HG02970 (cell line): ENCODE results near the gene FAM111A.

ENCODE experiments used
- ATAC-seq: cut with Tn5 transposase; IDR thresholded peaks from one replicate; pipeline ENCODE4 v1.9.1; 2021; ENCODE audit warnings: mild to moderate bottlenecking, moderate library complexity, moderate number of reproducible peaks; ENCODE audit not compliant: unreplicated experiment, low FRiP score

The FAM111A gene

GRCh38 chr11:59141673-59142460, 789 bp upstream of the FAM111A start:
- no peak for ATAC-seq

GRCh38 chr11:59144096-59144495, 1.4 kb downstream of the FAM111A start:
- ATAC-seq = no peak

- ATAC-seq = peak; percentile 53
These were observed 2.1 kb downstream of the FAM111A start for GRCh38 chr11:59144579-59145345.

- no peak for ATAC-seq
These were observed 2.9 kb downstream of the FAM111A start for GRCh38 chr11:59145534-59145933.

GRCh38 chr11:59151761-59152160, 9.1 kb downstream of the FAM111A start:
- no peak for ATAC-seq

GRCh38 chr11:59152312-59152951, 9.8 kb downstream of the FAM111A start:
- peak; percentile 57 for ATAC-seq

GRCh38 chr11:59154610-59155009, 12.0 kb downstream of the FAM111A start:
- ATAC-seq = no peak

GRCh38 chr11:59157433-59157832, 14.8 kb downstream of the FAM111A start:
- no peak for ATAC-seq

GRCh38 chr11:59158206-59159068, 15.8 kb downstream of the FAM111A start:
- ATAC-seq = peak; percentile 74

- no peak for ATAC-seq
These were observed 21.4 kb downstream of the FAM111A start for GRCh38 chr11:59164028-59164427.

GRCh38 chr11:59171508-59172322, 29.1 kb downstream of the FAM111A start, which contains the start of gene DTX4:
Gene DTX4 (plus strand): TSS chr11:59172132. CDS start chr11:59172596, 464 bp downstream.
- ATAC-seq = peak; percentile 74

- ATAC-seq = peak; percentile 22
These were observed 29.9 kb downstream of the FAM111A start for GRCh38 chr11:59172345-59173079.

GRCh38 chr11:59173080-59173963, 30.7 kb downstream of the FAM111A start:
- ATAC-seq = no peak

- no peak for ATAC-seq
These were observed 31.5 kb downstream of the FAM111A start for GRCh38 chr11:59173964-59174663.

- ATAC-seq = no peak
These were observed 32.0 kb downstream of the FAM111A start for GRCh38 chr11:59174664-59175033.

- no peak for ATAC-seq
These were observed 32.4 kb downstream of the FAM111A start for GRCh38 chr11:59175091-59175501.

GRCh38 chr11:59176330-59176729, 33.7 kb downstream of the FAM111A start:
- ATAC-seq = no peak
